Measurements from ENCODE around the gene FARP2.

- TF ChIP-seq CTCF (IDR thresholded peaks at IDR 0.05 in 2 of 3, conservative IDR thresholded peaks at IDR 0.05 in 1 of 3; ENCODE audit: borderline replicate concordance in 1 of 3, insufficient read depth in 1 of 3, low read depth in 2 of 3, low read length in 2 of 3) (no peak), SIN3A (IDR thresholded peaks at IDR 0.05; ENCODE audit: low read depth) (no peak)
These were observed 147.8 kb downstream of the FARP2 start for GRCh38 chr2:241503776-241504392.

Measured in HCT116 (cell line).